ENCODE data around the gene TOLLIP.

TOLLIP gene

DNA sequence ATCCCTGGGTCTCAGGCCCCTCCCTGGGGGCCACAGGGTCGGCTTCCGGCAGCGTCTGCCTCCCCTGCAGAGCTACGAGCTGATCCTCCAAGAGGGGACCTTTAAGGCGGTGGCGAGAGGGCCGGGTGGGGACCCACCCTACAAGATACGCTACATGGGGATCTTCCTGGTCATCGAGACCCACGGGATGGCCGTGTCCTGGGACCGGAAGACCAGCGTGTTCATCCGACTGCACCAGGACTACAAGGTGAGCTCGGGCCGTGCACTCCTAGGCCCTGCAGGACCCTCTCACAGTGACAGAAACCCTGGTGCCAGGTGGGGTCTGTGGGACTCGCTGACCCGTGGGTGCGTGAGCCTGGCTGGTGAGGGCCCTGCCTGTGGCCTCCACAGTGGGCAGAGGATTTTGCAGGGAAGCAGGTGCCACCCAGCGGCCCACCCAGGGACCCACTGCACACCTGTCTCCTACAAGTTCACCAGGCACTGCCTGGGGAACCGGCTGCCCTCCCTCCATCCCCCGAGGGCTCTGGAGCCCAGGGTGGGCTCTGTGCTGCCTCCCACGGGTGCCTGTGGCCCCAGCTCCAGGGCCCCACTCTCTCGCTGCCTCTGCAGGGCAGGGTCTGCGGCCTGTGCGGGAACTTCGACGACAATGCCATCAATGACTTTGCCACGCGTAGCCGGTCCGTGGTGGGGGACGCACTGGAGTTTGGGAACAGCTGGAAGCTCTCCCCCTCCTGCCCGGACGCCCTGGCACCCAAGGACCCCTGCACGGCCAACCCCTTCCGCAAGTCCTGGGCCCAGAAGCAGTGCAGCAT lies 72.9 kb downstream of the TOLLIP start:
- H3K4me2 ChIP-seq (ENCODE audit: low read length): no peak overlapping the region
- H3F3A ChIP-seq (ENCODE audit: control insufficient read depth, insufficient read depth): no peaks in the 10 kb centered on the region
- H3K36me3 ChIP-seq (ENCODE audit: control insufficient read depth, low read length): no peaks in the 10 kb centered on the region
- H3K79me2 ChIP-seq (ENCODE audit: control insufficient read depth, low read length): no peaks in the 10 kb centered on the region
- no peak overlapping the region for H3K4me3 ChIP-seq (ENCODE audit: low read length)
- no peaks in the 10 kb centered on the region for H3K4me1 ChIP-seq (ENCODE audit: control insufficient read depth, low read length)
- no peak overlapping the region for H3K27ac ChIP-seq (ENCODE audit: low read depth, low read length)
- H3K9me2 ChIP-seq (replicated peaks; ENCODE audit: control insufficient read depth, low read length): no peaks in the 10 kb centered on the region
- H3K9me3 ChIP-seq (ENCODE audit: control insufficient read depth, insufficient read depth, low read length): peaks cover 2% of the 10 kb centered on the region; the same call in 1 of the 2 replicates
- no peaks in the 10 kb centered on the region for H4K20me1 ChIP-seq (ENCODE audit: control insufficient read depth, insufficient read depth, low read depth, low read length)
- no peak for TF ChIP-seq EZH2phosphoT487 (IDR thresholded peaks at IDR 0.05; ENCODE audit: borderline replicate concordance, low read length)
- TF ChIP-seq, protein P1, sequence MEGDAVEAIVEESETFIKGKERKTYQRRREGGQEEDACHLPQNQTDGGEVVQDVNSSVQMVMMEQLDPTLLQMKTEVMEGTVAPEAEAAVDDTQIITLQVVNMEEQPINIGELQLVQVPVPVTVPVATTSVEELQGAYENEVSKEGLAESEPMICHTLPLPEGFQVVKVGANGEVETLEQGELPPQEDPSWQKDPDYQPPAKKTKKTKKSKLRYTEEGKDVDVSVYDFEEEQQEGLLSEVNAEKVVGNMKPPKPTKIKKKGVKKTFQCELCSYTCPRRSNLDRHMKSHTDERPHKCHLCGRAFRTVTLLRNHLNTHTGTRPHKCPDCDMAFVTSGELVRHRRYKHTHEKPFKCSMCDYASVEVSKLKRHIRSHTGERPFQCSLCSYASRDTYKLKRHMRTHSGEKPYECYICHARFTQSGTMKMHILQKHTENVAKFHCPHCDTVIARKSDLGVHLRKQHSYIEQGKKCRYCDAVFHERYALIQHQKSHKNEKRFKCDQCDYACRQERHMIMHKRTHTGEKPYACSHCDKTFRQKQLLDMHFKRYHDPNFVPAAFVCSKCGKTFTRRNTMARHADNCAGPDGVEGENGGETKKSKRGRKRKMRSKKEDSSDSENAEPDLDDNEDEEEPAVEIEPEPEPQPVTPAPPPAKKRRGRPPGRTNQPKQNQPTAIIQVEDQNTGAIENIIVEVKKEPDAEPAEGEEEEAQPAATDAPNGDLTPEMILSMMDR (IDR thresholded peaks at IDR 0.05; ENCODE audit: low read depth, low read length, poor library complexity, severe bottlenecking): no peak
- H3K27me3 ChIP-seq (ENCODE audit: control insufficient read depth, low read length): no peaks in the 10 kb centered on the region

DNA sequence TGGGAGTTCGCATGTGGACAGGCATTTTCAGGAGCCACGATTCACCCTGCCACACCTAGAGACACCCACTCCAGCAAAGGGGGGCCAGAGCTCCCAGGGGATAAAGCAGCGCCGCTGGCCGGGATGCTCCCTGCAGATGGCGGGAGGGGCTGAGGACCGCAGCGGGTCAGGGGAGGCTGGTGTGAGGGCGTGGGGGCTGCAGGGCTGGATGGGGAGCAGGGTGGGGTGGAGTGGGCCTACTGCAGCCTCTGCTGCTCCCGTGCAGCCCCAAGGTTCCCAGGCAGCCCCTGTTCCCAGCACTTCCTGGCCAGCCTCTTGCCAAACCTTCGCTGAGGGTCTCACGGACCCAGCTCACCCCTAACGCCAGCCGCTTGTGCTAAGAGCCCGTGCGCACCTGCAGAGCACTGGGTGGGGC lies 73.5 kb downstream of the TOLLIP start:
- no peaks in the 10 kb centered on the region for H3K9me2 ChIP-seq (replicated peaks; ENCODE audit: control insufficient read depth, low read length)
- H3K9me3 ChIP-seq (ENCODE audit: control insufficient read depth, insufficient read depth, low read length): peaks cover 1% of the 10 kb centered on the region; the same call in 1 of the 2 replicates
- H3K4me2 ChIP-seq (ENCODE audit: low read length): no peak overlapping the region
- H3K4me3 ChIP-seq (ENCODE audit: low read length): no peak overlapping the region
- TF ChIP-seq, protein P1 (IDR thresholded peaks at IDR 0.05; ENCODE audit: low read depth, low read length, poor library complexity, severe bottlenecking): no peak
- no peak for TF ChIP-seq EZH2phosphoT487 (IDR thresholded peaks at IDR 0.05; ENCODE audit: borderline replicate concordance, low read length)
- H4K20me1 ChIP-seq (ENCODE audit: control insufficient read depth, insufficient read depth, low read depth, low read length): no peaks in the 10 kb centered on the region
- H3K27me3 ChIP-seq (ENCODE audit: control insufficient read depth, low read length): no peaks in the 10 kb centered on the region
- H3K79me2 ChIP-seq (ENCODE audit: control insufficient read depth, low read length): no peaks in the 10 kb centered on the region
- H3K27ac ChIP-seq (ENCODE audit: low read depth, low read length): no peak overlapping the region
- H3K36me3 ChIP-seq (ENCODE audit: control insufficient read depth, low read length): no peaks in the 10 kb centered on the region
- H3K4me1 ChIP-seq (ENCODE audit: control insufficient read depth, low read length): no peaks in the 10 kb centered on the region
- H3F3A ChIP-seq (ENCODE audit: control insufficient read depth, insufficient read depth): no peaks in the 10 kb centered on the region

DNA sequence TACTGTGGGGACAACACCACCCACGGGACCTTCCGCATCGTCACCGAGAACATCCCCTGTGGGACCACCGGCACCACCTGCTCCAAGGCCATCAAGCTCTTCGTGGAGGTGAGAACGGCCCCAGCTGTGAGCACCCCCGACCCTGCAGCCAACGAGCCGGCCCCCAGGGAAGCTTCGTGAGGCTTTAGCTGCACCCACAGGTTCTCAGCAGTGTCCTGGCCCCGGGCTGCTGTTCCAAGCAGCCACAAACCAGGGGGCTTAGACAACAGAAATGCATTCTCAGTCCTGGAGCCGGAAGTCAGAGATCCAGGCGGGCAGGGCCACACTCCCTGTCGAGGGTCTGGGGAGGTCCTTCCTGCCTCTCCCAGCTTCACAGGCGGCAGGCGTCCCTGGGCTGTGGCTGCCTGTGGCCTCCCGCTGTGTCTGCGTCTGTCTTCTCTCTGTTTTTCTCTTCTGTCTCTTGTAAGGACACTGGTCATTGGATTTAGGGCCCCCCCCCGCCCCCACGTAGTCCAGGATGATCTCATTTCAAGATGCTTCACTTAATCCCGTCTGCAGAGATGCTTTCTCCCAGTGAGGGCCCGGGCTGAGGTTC lies 74.0 kb downstream of the TOLLIP start:
- Histone ChIP-seq H3K4me3 (ENCODE audit: low read length) (no peak overlapping the region), H3K4me2 (ENCODE audit: low read length) (no peak overlapping the region), H3K79me2 (ENCODE audit: control insufficient read depth, low read length) (no peaks in the 10 kb centered on the region), H3K27me3 (ENCODE audit: control insufficient read depth, low read length) (no peaks in the 10 kb centered on the region), H3K27ac (ENCODE audit: low read depth, low read length) (no peak overlapping the region), H3K9me3 (ENCODE audit: control insufficient read depth, insufficient read depth, low read length) (no peaks in the 10 kb centered on the region; the same call in 1 of the 2 replicates), H3F3A (ENCODE audit: control insufficient read depth, insufficient read depth) (no peaks in the 10 kb centered on the region), H4K20me1 (ENCODE audit: control insufficient read depth, insufficient read depth, low read depth, low read length) (no peaks in the 10 kb centered on the region), H3K36me3 (ENCODE audit: control insufficient read depth, low read length) (no peaks in the 10 kb centered on the region), H3K9me2 (replicated peaks; ENCODE audit: control insufficient read depth, low read length) (no peaks in the 10 kb centered on the region), H3K4me1 (ENCODE audit: control insufficient read depth, low read length) (no peaks in the 10 kb centered on the region)
- TF ChIP-seq EZH2phosphoT487 (IDR thresholded peaks at IDR 0.05; ENCODE audit: borderline replicate concordance, low read length): no peak
- TF ChIP-seq, protein P1 (IDR thresholded peaks at IDR 0.05; ENCODE audit: low read depth, low read length, poor library complexity, severe bottlenecking): no peak

Measured in DOHH2 (cell line).